Measurements from ENCODE around the gene CALML6.
"Not testable (repeated sequence)": the region's sequence is repeated elsewhere in the genome, so short reads cannot be mapped to it uniquely, and the experiment has no call there.

The CALML6 gene, protein sequence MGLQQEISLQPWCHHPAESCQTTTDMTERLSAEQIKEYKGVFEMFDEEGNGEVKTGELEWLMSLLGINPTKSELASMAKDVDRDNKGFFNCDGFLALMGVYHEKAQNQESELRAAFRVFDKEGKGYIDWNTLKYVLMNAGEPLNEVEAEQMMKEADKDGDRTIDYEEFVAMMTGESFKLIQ
- total RNA-seq: 0.17 to 0.24 reads per million in 2 experiments

DNA sequence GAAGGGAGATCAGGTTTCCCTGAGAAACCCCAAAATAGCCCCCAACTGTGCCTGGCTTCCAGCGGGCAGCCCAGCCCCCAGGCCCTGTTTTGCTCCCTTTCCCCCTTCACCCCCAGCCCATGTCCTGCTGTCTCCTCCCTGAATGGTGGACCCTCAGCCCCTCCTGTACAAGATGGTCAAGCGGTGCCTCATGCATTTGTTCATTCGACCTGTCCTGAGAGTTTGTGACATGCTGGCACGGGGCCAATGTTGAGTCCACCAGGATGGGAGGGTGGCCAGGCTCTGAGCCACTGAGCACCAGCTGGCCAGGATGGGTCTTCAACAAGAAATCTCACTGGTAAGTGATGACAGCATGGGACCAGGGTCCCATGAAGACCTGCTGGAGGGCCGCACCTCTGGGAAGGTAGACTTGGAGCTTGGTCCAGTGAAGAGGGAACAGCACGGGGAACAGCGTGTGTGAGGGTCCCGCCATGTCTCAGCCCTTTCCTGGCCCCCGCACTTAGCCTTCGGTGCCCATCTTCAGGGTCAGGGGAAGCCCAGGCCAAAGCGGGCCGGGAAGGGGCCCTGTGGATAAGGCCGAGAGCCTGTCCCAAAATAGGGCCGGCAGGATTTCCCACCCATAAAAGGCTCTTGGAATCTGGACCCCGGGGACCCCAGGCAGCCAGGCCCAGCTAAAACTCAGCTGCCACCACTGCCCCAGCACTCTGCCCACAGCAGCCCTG is at the start of gene CALML6:
Gene CALML6 (plus strand): TSS at position 290 of the 722 bp plus-strand sequence. CDS start 21 bp downstream, at position 311.
- DNase-seq (ENCODE audit: low read depth): no peak

DNA sequence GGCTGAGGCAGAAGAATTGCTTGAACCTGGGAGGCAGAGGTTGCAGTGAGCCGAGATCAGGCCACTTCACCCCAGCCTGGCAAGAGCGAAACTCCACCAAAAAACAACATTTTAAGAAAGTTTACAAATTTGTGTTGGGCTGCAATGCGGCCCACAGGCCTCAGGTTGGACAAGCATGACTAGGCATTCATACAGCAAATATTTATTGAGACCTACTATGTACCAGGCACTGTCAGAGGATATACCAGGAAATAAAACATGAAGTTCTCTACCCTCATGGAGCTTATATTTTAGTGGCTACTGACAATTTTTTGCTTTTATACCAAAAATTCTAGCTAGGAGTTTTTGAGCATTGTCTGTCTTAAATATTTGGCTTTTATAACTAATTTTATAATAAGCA is 47.9 kb upstream of the CALML6 start:
- DNase-seq (ENCODE audit: low read depth): no peak

DNA sequence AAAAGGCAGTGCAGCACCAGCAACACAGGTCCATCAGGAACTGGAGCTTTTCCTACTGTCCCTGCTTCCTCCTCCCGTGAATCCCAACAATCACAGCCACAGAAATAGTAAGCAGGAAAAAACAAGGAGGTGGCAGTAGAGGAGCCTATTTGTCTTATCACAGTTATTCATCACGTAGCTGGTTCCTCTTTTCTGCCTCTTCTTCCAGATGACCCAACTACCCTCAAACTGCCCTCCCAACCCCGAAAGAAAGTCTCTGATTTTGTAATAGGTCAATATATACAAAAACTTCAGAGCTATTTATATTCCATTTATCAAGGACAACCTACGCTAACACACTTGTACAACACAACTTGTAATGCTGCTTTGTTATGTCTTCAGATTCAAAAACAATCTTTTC is 45.6 kb upstream of the CALML6 start:
- no peak for DNase-seq (ENCODE audit: low read depth)

DNA sequence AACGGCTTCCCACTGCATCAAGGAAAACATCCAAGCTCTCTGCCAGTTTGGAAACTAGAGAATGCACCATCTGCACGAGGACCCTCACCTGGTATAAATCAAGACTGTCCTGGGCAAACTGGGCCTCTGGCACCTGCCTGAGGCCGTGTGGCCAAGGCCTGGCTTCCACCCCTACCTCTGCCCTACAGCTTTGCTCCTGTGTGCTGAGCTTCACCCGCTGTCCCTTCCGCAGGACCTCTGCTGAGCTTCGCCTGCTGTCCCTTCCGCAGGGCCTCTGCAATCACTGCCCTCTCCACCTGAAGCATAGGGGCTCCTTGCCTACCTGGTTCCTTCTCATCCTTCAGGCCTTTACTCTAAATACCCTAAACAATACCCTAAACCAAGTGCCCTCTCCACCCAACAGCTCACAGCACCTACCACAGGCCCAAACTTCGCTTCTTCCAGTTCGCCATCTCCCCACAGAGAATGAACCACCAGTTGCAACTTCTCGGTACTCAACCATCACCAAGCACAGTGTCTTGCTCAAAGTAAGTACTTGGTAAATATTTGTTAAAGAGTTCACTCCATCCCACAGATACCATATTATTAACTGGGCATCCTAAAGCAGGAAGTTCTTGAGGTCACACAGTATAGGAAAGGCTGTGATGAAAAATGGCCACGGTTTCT is 42.6 kb upstream of the CALML6 start:
- DNase-seq (ENCODE audit: low read depth): no peak

DNA sequence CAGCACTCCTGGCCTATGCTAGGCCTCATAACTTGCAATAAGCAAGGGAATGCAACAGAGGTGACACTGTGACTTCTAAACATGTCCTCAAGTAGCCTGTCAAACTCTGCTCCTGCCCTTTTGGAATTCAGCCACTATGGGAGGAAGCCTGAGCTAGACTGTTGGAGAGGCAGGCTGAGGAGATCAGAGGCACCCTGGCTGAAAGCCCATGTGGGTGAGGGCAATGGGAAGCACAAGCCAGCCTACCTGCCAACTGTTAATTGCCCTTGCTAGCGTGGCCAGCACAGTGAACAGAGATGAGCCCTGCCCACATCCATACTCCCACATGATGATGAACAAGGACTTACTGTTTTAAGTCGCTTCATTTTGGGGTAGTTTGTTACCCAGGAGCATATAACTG is 41.9 kb upstream of the CALML6 start:
- no peak for DNase-seq (ENCODE audit: low read depth)

DNA sequence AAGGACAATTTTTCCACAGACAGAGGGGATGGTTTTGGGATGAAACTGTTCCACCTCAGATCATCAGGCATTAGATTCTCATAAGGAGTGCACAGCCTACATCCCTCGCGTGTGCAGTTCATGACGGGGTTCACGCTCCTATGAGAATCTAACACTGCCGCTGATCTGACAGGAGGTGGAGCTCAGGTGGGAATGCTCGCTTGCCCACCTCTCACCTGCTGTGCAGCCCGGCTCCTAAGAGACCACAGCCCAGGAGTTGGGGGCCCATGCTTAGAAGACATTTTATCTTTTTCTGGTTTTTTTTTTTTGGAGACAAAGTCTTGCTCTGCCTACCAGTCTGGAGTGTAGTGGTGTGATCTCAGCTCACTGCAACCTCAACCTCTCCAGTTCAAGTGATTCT is 40.2 kb upstream of the CALML6 start:
- DNase-seq (ENCODE audit: low read depth): no peak

DNA sequence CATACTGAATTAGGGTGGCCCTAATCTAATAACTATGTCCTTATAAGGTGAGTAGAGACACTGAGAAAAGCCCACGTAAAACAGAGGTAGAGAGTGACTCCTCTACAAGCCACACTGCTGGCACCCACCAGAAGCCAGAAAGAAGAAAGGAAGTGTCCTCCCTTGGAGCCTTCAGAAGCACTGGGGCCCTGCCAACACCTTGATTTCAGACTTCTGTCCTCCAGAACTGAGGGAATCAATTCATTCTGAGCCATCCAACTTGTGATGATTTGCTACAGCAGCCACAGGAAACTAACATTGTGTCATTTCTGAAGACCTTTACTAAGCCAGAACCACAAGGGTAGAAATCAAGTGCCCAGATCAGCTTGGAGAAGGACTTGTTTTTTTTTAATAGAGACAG is 39.1 kb upstream of the CALML6 start:
- no peak for DNase-seq (ENCODE audit: low read depth)

DNA sequence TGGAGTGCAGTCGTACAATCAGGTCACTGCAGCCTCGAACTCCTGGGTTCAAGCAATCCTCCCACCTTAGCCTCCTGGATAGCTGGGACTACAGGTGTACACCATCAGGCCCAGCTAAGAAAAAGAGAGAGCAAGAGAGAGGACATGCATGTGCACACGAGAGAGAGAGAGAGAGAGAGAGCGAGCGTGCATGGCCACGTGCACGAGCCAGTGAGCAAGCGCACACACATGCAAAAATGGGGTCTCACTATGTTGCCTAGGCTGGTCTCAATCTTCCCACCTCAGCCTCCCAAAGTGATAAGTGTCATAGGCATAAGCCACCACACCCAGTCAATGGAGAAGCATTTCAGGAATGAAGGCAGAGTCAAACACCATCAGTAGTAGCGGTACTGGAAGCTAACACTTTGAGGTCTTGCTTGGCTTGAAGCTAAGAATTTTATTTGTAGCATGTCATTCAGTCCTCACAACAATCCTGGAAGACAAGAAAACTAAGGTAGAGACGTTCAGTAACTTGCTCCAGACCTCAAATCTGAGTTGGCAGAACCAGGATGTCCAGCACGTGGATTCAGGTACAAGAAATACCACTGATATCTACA is 38.6 kb upstream of the CALML6 start:
- DNase-seq (ENCODE audit: low read depth): no peak

DNA sequence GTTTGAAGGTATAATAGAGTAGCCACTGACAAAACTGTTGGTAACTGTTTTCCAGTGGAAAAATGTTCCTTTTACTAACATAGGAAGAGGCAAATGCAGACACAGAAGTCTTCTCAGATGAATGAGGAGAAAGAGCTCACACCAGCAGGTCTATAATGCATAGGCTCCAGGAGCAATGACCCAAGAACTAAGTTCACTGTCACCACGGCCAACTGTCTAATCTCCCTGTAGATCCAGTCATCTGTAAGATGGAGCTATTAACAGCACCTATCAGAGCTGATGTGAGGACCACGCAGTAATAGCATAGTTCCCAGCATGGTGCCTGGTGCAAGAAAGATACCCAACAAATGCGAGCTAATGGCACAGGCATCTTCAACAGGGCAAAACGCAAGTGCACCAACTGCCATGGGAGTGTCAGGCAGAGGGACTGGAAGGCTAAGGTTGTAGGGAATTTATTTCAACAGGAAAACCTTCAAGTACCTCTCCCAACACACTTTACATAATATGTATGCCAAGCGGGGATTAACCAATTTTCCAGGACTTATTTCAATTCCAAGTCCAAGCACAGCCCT is 37.1 kb upstream of the CALML6 start:
- DNase-seq (ENCODE audit: low read depth): no peak

DNA sequence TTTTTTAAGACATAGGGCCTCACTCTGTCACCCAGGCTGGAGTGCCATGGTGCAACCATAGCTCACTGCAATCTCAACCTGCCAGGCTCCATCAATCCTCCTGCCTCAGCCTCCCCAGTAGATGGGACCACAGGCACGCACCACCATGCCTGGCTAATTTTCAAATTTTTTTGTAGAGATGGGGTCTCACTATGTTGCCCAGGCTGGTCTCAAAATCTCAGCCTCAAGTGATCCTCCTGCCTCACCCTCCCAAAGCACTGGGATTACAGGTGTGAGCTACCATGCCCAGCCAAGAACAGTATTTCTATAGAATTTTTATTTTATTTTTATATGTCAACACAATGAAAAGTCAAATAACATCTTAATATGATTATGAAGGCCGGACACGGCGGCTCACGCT is 35.1 kb upstream of the CALML6 start:
- no peak for DNase-seq (ENCODE audit: low read depth)

DNA sequence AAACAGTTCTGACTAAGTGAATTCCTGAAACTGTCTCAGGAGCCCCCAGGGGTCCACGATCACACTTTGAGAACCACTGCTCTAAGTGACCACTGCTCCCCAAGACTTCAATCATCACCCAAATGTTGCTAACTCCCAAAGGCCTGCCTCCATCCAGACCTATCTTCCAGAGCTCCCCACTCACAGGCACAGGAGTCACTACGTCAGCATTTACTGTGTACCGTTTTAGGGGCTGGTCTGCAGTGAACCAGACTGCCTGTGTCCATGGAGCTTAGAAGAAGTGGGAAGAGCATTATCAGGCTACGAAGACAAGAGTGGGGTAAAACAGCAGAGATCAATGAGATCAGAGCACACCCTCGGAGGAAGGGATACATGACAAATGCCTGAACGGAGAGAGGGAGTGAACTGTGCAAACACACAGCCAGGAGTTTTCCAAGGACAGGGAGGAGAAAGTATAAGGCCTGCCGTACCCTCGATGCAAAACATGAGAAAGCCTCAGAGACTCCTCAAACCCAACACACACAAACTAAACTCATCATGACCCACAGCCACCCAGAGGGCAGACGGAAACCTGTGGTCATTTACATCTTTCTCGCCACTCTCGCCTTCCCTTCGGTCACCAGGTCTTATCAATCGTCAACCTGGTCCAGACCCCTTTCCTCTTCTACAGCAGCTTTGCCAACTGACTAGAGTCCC is 34.3 kb upstream of the CALML6 start:
- DNase-seq (ENCODE audit: low read depth): no peak

DNA sequence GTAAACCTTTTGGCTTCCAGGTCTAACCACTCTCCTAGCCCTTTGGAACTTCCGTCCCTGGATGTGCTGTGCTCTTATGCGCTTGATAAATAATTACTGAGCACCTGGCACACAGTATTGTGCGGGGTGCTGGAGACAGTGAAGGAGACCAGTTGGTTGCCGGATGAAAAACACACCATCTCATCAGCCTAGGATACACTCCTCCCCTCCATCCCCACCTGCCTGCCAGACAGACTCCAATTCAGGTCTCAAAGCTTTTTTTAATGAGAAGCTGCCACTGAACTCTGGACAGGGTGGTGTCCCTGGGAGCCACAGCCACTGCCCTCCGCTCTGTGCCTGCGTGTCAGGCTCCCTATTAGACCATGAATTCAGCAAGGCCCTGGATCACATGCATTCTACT is 33.3 kb upstream of the CALML6 start:
- DNase-seq (ENCODE audit: low read depth): no peak

DNA sequence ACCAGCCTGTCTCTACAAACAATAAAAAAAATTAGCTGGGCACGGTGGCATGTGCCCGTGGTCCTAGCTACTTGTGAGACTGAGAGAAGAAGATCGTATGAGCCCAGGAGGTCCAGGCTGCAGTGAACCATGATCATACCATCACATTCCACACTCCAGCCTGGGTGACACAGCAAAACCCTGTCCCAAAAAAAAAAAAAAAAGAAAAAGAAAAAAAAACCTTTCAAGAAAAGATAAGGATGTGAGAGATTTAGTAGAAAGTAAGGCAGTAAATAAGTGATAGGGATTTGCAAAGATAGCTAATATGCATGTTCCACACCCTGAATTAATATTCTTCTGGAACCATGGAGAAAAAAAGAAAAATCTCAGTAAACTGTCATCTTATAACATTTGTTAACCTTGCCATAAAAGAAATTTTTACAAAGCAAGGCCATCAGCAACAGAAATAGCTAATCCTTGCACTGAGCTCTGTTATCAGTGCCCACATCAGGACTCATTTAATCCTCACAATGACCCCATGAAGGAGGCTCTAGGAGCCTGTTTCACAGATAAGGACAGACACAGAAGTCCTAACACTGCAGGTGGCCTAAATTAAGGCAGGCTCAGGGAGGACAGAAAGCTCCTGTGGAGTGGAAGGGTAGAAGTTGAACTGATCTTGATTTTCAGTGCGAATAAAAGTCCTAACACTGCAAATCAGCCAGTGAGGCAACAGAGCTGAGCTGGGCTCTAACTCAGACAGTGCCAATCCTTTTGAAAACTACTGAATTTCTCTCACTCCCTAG is 31.8 kb upstream of the CALML6 start:
- no peak for DNase-seq (ENCODE audit: low read depth)

DNA sequence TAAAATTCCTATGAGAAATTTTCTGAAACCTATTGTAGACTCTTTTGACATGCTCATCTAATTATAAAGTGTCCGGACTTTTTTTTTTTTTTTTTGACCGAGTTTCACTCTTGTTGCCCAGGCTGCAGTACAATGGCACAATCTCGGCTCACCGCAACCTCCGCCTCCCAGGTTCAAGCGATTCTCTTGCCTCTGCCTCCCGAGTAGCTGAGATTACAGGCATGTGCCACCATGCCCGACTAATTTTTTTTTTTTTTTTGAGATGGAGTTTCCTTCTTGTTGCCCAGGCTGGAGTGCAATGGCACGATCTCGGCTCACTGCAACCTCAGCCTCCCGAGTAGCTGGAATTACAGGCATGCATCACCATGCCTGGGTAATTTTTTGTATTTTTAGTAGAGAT is 31.2 kb upstream of the CALML6 start:
- DNase-seq (ENCODE audit: low read depth): not testable (repeated sequence)

DNA sequence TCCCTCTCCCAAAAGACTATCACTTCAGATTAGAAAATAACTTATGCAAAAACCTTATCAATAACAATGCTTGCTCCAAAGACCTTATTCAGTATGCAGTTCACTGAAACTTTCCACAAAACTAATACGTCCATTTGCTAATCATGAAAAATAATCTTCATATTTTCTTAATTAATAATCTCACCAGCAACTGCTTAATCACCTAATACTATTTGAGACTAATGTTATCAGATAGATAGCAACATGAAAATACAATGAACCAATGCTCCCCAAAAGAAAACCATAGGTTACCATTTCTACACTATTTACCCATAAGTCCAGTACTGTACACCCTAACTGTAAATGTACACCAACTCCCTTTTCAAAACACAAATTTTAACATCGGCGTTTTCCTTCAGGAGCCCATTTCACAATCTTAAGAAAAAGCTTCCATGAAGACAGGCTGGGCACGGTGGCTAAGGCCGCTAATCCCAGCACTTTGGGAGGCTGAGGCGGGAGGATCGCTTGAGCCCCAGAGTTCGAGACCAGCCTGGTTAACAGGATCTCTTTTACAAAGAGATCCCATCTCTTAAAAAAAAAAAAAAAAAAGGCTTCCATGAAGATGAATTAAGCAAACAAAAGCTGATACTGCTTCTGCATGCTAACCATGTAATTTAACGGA is 25.8 kb upstream of the CALML6 start:
- DNase-seq (ENCODE audit: low read depth): no peak

DNA sequence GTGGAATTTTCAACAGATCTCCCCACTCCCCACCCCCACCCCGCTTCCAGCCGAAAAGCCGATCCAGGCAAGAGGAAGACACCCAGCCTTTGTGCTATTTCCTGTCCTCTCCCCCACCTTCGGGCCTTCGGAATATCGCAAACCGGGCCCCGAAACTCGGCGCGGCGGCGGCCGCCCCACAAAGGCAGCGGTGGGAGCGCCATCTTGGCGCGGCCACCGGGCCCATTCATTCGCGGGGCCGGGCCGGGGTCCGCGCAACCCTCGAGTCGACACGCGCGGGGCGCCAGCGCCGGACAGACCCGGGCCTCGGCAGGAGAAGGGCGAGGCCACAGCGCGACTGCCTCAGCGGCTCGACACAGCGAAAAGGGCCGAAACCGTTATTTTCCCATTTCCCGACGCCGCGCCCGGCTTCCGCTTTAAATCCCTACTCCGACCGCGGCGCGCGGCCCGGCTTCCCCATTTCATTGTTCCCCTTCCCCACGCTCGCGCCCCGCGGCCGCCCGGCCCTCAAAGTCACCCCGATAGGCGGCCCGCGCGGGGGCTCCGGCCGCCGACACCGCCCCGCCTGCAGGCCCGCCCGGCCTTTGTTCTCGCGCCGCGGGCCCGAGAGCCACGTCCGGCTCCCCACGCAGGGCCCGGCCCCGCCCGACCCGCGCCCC is 25.1 kb upstream of the CALML6 start:
- DNase-seq (ENCODE audit: low read depth): peak; percentile 24

DNA sequence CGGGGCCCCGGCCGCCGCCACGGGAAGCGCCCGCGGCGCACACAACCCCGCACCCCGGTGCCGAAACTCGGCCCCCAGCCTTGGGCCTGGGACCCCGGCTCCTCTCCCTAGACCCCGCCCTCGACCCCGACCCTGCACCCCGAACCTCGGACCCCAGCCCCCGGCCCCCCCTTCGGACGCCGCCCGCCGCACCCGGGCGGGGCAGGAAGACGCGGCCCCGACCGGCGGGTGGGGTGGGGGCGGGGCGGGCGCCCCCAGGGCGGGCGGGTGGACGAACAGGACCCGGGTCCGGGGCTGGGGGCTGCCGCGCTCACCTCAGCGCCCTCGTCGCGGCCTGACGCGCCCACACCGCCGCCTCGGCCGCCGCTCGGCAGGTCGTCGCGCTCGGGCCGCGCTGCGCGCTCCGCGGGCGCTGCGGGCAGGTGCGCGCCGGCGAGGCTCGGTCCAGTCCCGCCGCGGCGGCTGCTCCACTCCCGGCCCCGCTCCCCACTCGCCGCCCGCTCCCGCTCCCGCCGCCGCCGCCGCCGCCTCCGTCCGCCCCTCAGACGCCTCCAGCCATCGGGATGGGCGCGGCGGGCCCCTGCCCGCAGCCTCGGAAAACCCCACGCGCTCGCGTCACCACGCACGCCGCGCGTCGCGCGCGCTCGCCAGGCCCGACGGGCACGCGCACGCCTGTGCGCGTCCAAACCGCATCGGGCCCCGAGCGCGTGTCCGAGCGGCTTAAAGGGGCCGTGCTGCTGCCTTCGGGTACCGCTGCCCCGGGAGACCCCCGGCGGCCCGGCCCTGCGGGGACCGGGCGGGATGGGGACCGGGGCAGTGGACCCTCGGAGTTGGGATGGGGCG is 24.3 kb upstream of the CALML6 start, which contains the start of gene GNB1:
Gene GNB1 (minus strand): TSS at position 582 of the 843 bp plus-strand sequence. CDS start 65,634 bp downstream, outside the sequence.
- peak; percentile 82 for DNase-seq (ENCODE audit: low read depth)

DNA sequence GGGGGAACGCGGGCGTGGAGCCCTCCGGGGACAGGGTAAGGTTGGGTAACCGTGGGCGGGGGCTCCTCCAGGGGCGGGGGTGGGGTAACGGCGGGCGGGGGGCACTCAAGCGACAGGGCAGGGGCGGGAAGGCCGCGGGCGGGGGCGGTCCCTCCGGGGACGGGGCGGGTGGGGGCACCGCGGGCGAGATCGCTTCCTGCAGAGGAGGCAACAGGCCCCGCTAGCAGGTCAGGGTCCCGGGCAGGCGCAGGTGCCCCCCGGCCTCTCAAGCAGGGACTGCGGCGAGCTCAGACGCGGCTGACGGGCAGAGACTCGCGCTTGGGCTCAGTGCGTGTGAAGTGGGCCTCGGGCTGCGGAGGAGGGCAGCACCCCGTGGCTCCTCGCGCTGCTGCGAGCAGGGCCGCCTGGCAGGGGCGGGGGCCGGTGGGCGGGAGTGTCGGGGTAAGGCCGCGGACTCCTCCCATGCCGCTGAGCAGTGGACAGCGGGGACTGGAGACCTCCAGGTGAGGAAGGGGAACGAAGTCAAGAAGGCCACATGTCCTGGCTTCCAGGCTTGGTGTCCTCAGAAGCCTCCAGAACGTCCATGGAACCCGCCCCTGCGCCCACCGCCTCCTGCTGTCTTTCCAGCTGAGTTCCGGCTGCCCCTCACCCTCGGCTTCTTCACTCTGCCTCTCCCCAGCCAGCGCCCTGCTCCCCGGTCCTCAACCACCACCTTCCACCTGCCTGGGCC is 23.5 kb upstream of the CALML6 start:
- peak; percentile 82 for DNase-seq (ENCODE audit: low read depth)

All from T follicular helper cell (primary cell).